HL-60 (cell line): ENCODE results near the gene UGGT2.

Experiments used
- DNase-seq, 2 experiments: peaks; one replicate each; pipeline ENCODE4 v3.0.0-alpha.2; 2010 to 2020; ENCODE audit warnings: low read depth in 1 of 2, low spot score in 1 of 2
- H3K27ac ChIP-seq: fragments of 250-450 bp; sonication (Bioruptor Pico); replicated peaks from 2 replicates; pipeline ENCODE4 v1.5.1; 2020; ENCODE audit warnings: mild to moderate bottlenecking, moderate library complexity
- H3K27me3 ChIP-seq: fragments of 250-450 bp; sonication (Bioruptor Pico); 2 replicates; pipeline ENCODE4 v1.5.1; 2021; ENCODE audit warnings: mild to moderate bottlenecking, moderate library complexity; ENCODE audit not compliant: insufficient read depth, poor library complexity, severe bottlenecking
- H3K4me3 ChIP-seq: replicated peaks from 2 replicates; pipeline ENCODE4 v1.5.1; 2011; ENCODE audit warnings: mild to moderate bottlenecking, control low read depth, low read length; ENCODE audit not compliant: insufficient read depth
- CTCF ChIP-seq: IDR thresholded peaks from one replicate; pipeline ENCODE4 v1.5.1; 2011; ENCODE audit warnings: low read length, control low read depth, inconsistent platforms; ENCODE audit not compliant: insufficient read depth
- GABPA ChIP-seq: IDR thresholded peaks from 2 replicates; pipeline ENCODE4 v1.6.1; 2012; ENCODE audit warnings: low read depth
- POLR2AphosphoS5 ChIP-seq: IDR thresholded peaks from 2 replicates; pipeline ENCODE4 v1.6.1; 2012; ENCODE audit warnings: low read depth
- REST ChIP-seq: IDR thresholded peaks from 2 replicates; pipeline ENCODE4 v1.6.1; 2012; ENCODE audit warnings: low read depth; ENCODE audit not compliant: insufficient replicate concordance
- SPI1 ChIP-seq: IDR thresholded peaks from 2 replicates; pipeline ENCODE4 v1.6.1; 2012; ENCODE audit warnings: low read depth, mild to moderate bottlenecking, borderline replicate concordance

UGGT2 gene

GRCh38 chr13:95955255-95955654 lies 97.9 kb downstream of the UGGT2 start:
- DNase-seq, result no peak
- Histone ChIP-seq H3K27me3 (no peaks in the 10 kb centered on the region), H3K27ac (no peak overlapping the region), H3K4me3 (no peak overlapping the region)
- TF ChIP-seq CTCF, result no peak
- no peak for TF ChIP-seq GABPA
- TF ChIP-seq SPI1, result no peak
- TF ChIP-seq REST, result no peak
- TF ChIP-seq POLR2AphosphoS5, result no peak

GRCh38 chr13:95954266-95954665 lies 98.9 kb downstream of the UGGT2 start:
- H3K4me3 ChIP-seq, result no peak overlapping the region
- H3K27me3 ChIP-seq, result no peaks in the 10 kb centered on the region
- H3K27ac ChIP-seq, result no peak overlapping the region
- no peak for TF ChIP-seq SPI1
- TF ChIP-seq POLR2AphosphoS5, result no peak
- TF ChIP-seq REST, result no peak
- no peak for TF ChIP-seq GABPA
- TF ChIP-seq CTCF, result no peak
- DNase-seq, result no peak

GRCh38 chr13:95950103-95950502 lies 103.1 kb downstream of the UGGT2 start:
- TF ChIP-seq REST, result no peak
- TF ChIP-seq POLR2AphosphoS5, result no peak
- no peak for TF ChIP-seq GABPA
- no peak for TF ChIP-seq SPI1
- TF ChIP-seq CTCF, result no peak
- DNase-seq, result no peak
- H3K4me3 ChIP-seq, result no peak overlapping the region

More at GRCh38 chr13:95950103-95950502, 103.1 kb downstream of the UGGT2 start:
- H3K27me3 ChIP-seq, result no peaks in the 10 kb centered on the region
- no peak overlapping the region for H3K27ac ChIP-seq
